Heart right ventricle (tissue), 16 donors: ENCODE measurements around the gene OTOP3. TPM values are rescaled to one million over a fixed set of nuclear protein-coding genes. Genes with fewer than 3 reads are reported as not detected.

Experiments
- ATAC-seq, 8 donors: fragments of 200-7000 bp; cut with Tn5 transposase; one replicate each; pipeline ENCODE4 v1.9.1; 2020; ENCODE audit warnings: mild to moderate bottlenecking in 8 of 8, moderate library complexity in 8 of 8, moderate number of reproducible peaks in 1 of 8
- DNase-seq, 2 donors: peaks; one replicate each; pipeline ENCODE4 v3.0.0-alpha.2; 2020
- H3K27ac ChIP-seq, 10 donors: fragments of 200-600 bp; sonication (generic) in 2 of 10; one replicate each; pipeline versions ENCODE4 v1.5.0 to v1.8.0; 2020 to 2022; ENCODE audit warnings: mild to moderate bottlenecking in 3 of 10
- H3K27me3 ChIP-seq, 7 donors: fragments of 200-600 bp; one replicate each; pipeline ENCODE4 v1.8.0; 2021 to 2022; ENCODE audit warnings: mild to moderate bottlenecking in 2 of 7
- H3K36me3 ChIP-seq, 9 donors: fragments of 200-600 bp; sonication (generic) in 1 of 9; one replicate each; pipeline versions ENCODE4 v1.5.0 to v1.8.0; 2020 to 2022; ENCODE audit warnings: mild to moderate bottlenecking in 2 of 9
- H3K4me1 ChIP-seq, 9 donors: fragments of 200-600 bp; sonication (generic) in 1 of 9; one replicate each; pipeline versions ENCODE4 v1.5.0 to v1.8.0; 2020 to 2022; ENCODE audit warnings: mild to moderate bottlenecking in 4 of 9
- H3K4me3 ChIP-seq, 10 donors: fragments of 200-600 bp; sonication (generic) in 2 of 10; one replicate each; pipeline versions ENCODE4 v1.5.0 to v1.8.0; 2020 to 2022; ENCODE audit warnings: mild to moderate bottlenecking in 7 of 10, moderate library complexity in 2 of 10
- H3K9me3 ChIP-seq, 11 donors: fragments of 200-600 bp in 10 of 11; sonication (generic) in 2 of 11; one replicate each; pipeline versions ENCODE4 v1.5.0 to v1.8.0; 2013 to 2022; ENCODE audit warnings: mild to moderate bottlenecking in 2 of 11, control low read depth in 1 of 11, moderate library complexity in 1 of 11
- CTCF ChIP-seq, 9 donors: fragments of 200-600 bp; sonication (generic) in 2 of 9; IDR thresholded peaks; one replicate each; pipeline versions ENCODE4 v1.5.0 to v1.8.0; 2021 to 2022; ENCODE audit warnings: antibody characterized with exemption in 9 of 9, mild to moderate bottlenecking in 5 of 9, moderate library complexity in 1 of 9
- WGBS, 2 donors: extraction: QIAGEN DNeasy Blood & Tissue Kit; methylation state at CpG; one replicate each; pipeline ENCODE4 v1.1.7; 2013; ENCODE audit warnings: inconsistent platforms in 1 of 2; 5-methylcytosine and 5-hydroxymethylcytosine counted together
- intact Hi-C, 10 donors: fragments of 100-400 bp; cut with DNase I; formaldehyde crosslinking; loops; one replicate each; pipeline versions ENCODE4 v1.11.1 to v1.14.2; 2022
- polyA plus RNA-seq, 2 donors: library from polyadenylated mRNA; stranded (reverse); fragments of 200-250 nt; gene quantifications; one replicate each; pipeline ENCODE4 v1.2.3, GENCODE V29; 2013
- total RNA-seq, 10 donors: library from RNA; stranded (reverse); fragmentation: NEBNext Ultra II Directional in 3 of 10; extraction: Animal tissue kit (Norgen Biotek cat#: 25700) in 3 of 10; gene quantifications; one replicate each; pipeline versions ENCODE4 v1.2.1 to v1.2.4, GENCODE V29; 2021 to 2023
- donor health status: Arrhythmogenic right ventricular cardiomyopathy.
- donor health status: ischemic (EF 13 %, LVEDD 7.1; RV severe dilation, severe dysfunction).
- donor health status: healthy with polysubstance abuse.
- donor health status: DM: no; HTN: yes; CAD: no.
- donor health status: DM: no; HTN: no; CAD: no.
- donor health status: ischemic (EF 25% LVEDD 6.9; RV normal size, moderate dysfunction).
- donor health status: ischemic (EF 25% LVEDD 5.7; RV mildly dilated, moderate dysfunction).
- donor health status: healthy.
- donor health status: DM: yes; HTN: yes; CAD: no.
- donor health status: Ischemic cardiomyopathy.
- donor health status: ischemic (EF 35%, LVEDD 5.7; RV mildly dilated, moderate dysfunction).
- donor health status: nonischemic (EF 11% LVEDD 7.7; RV severe dilation, severe dysfunction).
- donor health status: DM: yes; HTN: yes; CAD: no.
- donor health status: PGD.
- donor health status: ischemic (EF 29% LVEDD 5.4; RV normal size, mild dysfunction).
- donor health status: nonischemic (EF 23%, LVEDD 6.1; RV moderate dilation, normal function).

The OTOP3 gene
- total and polyA plus RNA-seq, 12 donors, result not detected

- intact Hi-C loops, result loop anchor here in 2 of 10 donors (5.0 kb wide), 1 partner anchor 33 kb away; no protein-coding TSS in a partner anchor
- Histone ChIP-seq H3K36me3 (no peaks in the 10 kb centered on the region), H3K4me1 (peaks cover 2 to 31% (median 22%) of the 10 kb centered on the region in 9 donors), H3K4me3 (peak within 1 kb of the TSS in 9 of 10 donors; percentile 16 to 46 (median 30)), H3K27me3 (peaks cover 22 to 93% (median 86%) of the 10 kb centered on the region in 7 donors), H3K27ac (no peak within 1 kb of the TSS), H3K9me3 (no peaks in the 10 kb centered on the region)
- ATAC-seq, result peak in 3 of 8 donors; percentile 2 to 29 (median 18)
- DNase-seq, result peak; percentile 25 to 39
- WGBS, 2 donors, result 3 to 4% methylated on average over 54 of the region's 54 CpGs
- no peak for TF ChIP-seq CTCF (IDR thresholded peaks at IDR 0.05)
Measured at GRCh38 chr17:74924250-74924948, 11.3 kb upstream of the OTOP3 start, which contains the start of gene OTOP2. OTOP2 (plus strand) TSS chr17:74924273; CDS start chr17:74924633, 360 bp downstream.

- no peak for TF ChIP-seq CTCF (IDR thresholded peaks at IDR 0.05)
- no peak for DNase-seq
- H3K4me1 ChIP-seq, result peaks cover 2 to 25% (median 22%) of the 10 kb centered on the region in 9 donors
- H3K36me3 ChIP-seq, result no peaks in the 10 kb centered on the region
- no peak for ATAC-seq
- H3K4me3 ChIP-seq, result no peak overlapping the region
- no peak overlapping the region for H3K27ac ChIP-seq
- 69 to 73% methylated on average over 3 of the region's 3 CpGs for WGBS, 2 donors
- H3K9me3 ChIP-seq, result no peaks in the 10 kb centered on the region
- H3K27me3 ChIP-seq, result peaks cover 22 to 96% (median 80%) of the 10 kb centered on the region in 7 donors
- intact Hi-C loops, result no loop called here
Measured at GRCh38 chr17:74925242-74925641, 10.5 kb upstream of the OTOP3 start.

- Histone ChIP-seq H3K9me3 (no peaks in the 10 kb centered on the region), H3K27me3 (peaks cover 10 to 97% (median 79%) of the 10 kb centered on the region in 7 donors), H3K27ac (no peak overlapping the region), H3K4me1 (peaks cover 2 to 11% (median 10%) of the 10 kb centered on the region in 9 donors), H3K36me3 (no peaks in the 10 kb centered on the region), H3K4me3 (no peak overlapping the region)
- ATAC-seq (no peak), DNase-seq (no peak)
- TF ChIP-seq CTCF (IDR thresholded peaks at IDR 0.05), result no peak
- WGBS, 2 donors, result 72% methylated on average over 6 of the region's 6 CpGs
- intact Hi-C loops, result no loop called here
Measured at GRCh38 chr17:74928786-74929185, 6.9 kb upstream of the OTOP3 start.

- 88 to 90% methylated on average over 24 of the region's 24 CpGs for WGBS, 2 donors
- peaks cover 0 to 3% (median 1%) of the 10 kb centered on the region in 9 donors for H3K4me1 ChIP-seq
- DNase-seq (no peak), ATAC-seq (no peak)
- peaks cover 0 to 97% (median 75%) of the 10 kb centered on the region in 7 donors for H3K27me3 ChIP-seq
- intact Hi-C loops, result no loop called here
- H3K36me3 ChIP-seq, result no peaks in the 10 kb centered on the region
- H3K9me3 ChIP-seq, result no peaks in the 10 kb centered on the region
- H3K27ac ChIP-seq, result no peak overlapping the region
- H3K4me3 ChIP-seq, result no peak overlapping the region
- TF ChIP-seq CTCF (IDR thresholded peaks at IDR 0.05), result no peak
Measured at GRCh38 chr17:74930535-74931036, 5.1 kb upstream of the OTOP3 start.
